Stimulated activated CD4-positive, alpha-beta T cell treated with anti-CD3 and anti-CD28 coated beads, Interleukin-4, amount 100 ng/mL, for 4 hours (primary cell): Measurements from ENCODE around the gene MAP4K3.
"Not testable (repeated sequence)": the region's sequence is repeated elsewhere in the genome, so short reads cannot be mapped to it uniquely, and the experiment has no call there.

Experiments
- DNase-seq, 2 experiments: peaks; one replicate each; pipeline ENCODE4 v3.0.0-alpha.2; 2020

Gene MAP4K3

DNA sequence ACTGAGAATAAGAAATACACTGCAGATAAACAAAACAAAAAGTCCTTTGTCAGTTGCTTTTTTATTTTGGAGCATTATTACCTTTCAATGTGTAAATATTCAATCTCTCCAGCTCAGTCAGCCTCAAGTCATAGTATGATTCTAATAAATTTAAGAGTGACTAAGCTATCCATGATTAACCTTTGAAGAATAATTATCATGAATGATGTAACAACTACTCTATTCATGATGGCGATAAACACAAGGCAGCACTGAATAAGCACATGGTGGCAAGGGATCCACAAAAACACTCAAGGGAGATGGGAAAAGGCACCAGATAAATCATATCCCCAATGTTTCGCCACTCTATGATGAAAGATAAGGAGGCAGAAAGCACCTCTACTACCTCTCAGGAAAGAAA lies 67.0 kb downstream of the MAP4K3 start:
- no peak for DNase-seq

DNA sequence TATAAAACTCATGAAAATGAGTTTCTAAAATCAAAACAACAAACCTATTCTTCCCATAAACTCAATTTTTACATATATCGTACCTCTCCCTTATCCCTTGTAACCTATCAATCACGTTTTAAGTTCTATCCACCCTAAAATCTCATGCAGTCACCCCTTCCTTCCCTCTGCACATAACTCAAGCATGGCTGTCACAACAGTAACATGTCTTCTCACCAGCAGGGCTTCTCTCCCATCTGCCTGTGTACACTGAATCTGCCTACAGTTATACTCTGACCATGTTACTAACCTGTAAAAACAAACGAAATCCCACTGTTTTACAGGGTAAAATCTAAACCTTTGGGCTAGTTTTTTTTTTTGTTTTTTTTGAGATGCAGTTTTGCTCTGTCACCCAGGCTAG lies 68.2 kb downstream of the MAP4K3 start:
- DNase-seq, result no peak

DNA sequence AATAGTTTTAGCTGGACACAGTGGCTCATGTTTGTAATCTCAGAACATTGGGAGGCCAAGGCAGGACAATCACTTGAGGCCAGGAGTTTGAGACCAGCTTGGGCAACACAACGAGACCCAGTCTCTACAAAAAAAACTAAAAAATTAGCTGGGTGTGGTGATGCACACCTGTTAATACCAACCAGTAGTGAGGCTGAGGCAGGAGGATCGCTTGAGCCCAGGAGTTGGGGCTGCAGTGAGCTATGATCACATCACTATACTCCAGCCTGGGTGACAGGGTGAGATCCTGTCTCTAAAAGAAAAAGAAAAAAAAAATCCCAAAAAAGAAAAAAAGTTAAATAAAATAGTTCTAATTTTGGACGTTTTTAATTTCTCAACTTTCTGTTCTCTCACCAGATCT lies 68.7 kb downstream of the MAP4K3 start:
- no peak for DNase-seq

DNA sequence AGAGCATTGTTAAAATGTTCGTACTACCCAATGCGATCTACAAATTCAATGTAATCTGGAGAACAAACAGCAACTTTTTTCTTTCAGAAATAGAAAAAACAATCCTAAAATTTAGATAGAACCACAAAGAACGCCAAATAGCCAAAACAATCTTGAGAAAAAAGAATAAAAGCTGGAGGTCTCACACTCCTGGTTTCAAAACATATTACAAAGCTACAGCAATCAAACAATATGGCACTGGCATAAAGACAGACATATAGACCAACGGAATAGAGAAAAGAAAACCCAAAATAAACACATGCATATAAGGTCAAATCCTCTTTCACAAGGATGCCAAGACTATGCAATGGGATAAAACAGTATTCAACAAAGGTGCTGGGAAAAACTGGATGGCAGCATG lies 74.5 kb downstream of the MAP4K3 start:
- DNase-seq, result no peak

DNA sequence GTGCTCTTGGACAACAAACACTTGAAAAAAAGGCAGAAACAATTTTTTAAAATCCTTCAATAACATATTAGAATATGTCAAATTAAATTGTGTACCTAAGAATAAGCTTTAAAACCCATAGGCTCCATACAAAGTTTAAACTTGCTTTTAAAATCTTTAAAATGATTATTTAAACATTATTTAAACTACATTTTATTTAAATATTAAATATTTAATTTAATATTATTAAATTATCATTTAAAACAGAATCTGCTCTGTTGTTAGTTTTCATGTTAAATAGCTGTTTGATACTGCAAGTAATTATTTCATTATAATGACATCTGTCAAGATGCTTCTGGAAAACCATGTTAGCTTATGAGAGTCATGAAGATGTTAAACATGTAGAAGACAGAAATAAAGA lies 75.6 kb downstream of the MAP4K3 start:
- DNase-seq, result no peak

DNA sequence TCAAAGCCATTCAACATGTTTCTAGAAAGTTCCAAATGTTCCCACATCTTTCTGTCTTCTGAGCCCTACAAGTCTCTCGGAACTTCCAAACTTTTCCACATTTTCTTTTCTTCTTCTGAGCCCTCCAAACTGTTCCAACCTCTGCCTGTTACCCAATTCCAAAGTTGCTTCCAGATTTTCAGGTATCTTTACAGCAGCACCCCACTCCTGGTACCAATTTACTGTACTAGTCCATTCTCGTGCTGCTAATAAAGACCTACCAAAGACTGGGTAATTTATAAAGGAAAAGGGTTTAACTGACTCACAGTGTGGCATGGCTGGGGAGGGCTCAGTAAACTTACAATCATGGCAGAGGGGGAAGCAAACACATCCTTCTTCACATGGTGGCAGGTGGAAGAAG lies 76.7 kb downstream of the MAP4K3 start:
- not testable (repeated sequence) for DNase-seq

DNA sequence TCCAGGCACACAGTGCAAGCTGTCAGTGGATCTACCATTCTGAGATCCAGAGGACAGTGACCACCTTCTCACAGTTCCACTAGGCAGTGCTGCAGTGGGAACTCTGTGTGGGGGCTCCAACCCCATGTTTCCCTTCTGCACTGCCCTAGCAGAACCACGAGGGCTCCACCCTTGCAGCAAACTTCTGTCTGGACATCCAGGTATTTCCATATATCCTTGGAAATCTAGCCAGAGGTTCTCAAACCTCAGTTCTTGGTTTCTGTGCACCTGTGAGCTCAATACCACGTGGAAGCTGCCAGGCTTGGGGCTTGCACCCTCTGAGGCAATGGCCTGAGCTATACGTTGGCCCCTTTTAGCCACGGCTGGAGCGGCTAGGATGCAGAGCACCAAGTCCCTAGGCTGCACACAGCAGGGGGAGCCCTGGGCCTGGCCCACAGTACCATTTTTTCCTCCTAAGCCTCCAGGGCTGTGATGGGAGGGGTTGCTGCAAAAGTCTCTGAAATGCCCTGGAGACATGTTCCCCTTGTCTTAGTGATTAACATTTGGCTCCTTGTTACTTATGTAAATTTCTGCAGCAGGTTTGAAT lies 77.5 kb downstream of the MAP4K3 start:
- DNase-seq, result no peak

DNA sequence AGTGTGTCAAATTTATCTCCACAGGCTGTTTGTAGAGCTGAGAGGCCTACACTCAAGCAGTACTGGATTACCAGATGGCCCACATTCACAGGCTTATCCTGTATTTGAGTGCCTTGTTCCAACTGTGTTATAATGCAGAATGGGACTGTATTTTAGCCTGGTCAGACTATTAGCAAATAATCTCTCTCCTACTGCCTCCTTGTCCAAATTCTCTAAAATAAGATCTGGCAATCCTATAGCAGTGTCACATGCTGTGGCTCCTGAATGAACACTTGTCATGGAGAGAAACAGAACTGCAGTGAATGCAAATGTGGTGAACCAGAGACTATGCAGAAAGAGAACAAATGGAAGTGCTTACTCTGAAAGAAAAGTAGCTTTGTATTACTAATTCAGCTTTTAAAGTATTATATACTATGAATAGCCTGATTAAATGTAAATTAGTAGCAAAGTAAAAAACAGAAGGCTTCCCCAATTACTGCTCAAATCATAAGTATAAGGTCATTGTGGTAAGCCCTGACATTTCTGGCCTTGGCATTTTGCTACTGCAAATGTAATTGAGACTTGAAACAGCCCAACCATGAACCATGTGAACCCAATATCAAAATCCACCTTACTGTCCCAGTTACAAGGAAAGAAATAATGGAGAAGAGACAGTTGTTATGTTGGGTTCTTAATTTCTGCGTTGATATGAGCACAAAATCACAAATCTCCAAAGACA lies 80.0 kb downstream of the MAP4K3 start:
- no peak for DNase-seq

DNA sequence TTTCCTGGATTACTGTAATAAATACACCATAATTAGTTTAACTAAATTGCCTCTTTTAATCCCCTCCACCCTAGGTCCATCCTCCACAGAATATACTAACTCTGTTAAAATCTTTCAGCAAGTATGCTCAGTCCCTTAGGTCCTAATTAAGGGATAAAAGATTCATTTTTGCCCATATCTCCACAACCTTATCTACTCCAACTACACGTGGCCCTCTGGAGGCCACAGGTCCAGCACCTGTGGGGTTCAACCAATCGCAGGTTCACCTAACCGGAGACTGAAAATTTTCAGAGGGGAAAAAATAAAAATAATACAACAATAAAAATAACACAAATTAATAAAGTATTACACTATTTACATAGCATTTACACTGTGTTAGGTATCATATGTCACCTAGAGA lies 86.4 kb downstream of the MAP4K3 start:
- no peak for DNase-seq

DNA sequence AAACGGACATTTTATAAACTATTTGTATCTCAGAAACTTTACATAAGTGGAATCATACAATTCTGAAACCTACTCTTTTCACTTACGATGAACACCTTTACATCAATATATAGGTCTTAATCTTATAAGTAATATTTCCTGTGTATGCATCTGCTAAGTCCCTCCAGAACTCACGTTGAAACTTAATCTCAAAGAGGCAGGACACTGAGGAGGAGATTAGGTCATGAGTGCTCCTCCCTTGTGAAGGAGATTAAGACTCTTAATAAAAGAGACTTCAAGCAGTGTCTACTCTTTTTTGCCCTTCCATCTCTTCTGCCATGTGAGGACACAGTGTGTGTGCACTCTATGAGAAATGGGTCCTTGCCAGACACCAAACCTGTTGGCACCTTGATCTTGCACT lies 98.6 kb downstream of the MAP4K3 start:
- no peak for DNase-seq

DNA sequence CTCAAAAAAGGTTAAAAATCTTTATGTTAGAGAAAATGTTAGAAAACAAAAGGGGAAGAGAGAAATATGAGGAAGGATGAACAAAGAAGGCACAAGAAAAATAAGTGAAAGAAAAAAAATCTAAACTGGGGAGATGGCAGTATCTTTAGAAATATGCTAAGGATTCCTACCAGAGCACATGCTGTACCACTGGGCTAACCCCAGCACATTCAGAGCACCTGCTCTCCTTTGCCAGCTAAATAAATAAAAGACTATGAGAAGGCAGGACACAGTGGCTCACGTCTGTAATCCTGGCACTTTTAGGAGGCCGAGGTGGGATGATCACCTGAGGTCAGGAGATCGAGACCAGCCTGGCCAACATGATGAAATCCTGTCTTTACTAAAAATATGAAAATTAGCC lies 101.2 kb downstream of the MAP4K3 start:
- no peak for DNase-seq

DNA sequence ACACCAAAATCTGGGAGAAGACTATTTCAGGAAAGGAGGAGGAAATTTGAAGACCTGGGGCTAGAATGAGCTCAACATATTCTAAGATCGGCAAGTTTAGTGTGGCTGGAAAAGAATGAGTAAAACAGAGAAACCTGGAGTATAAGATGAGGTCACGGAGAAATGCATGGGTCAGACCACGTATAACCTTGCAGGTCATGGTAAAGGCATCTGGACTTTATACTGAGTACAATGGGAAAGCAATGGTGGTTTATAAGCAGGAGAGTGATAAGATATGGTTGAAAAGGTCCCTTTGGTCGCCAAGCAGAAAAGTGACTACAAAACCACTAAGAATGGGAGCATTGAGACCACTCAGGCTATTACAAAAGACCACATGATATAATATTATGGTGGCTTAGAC lies 102.1 kb downstream of the MAP4K3 start:
- DNase-seq, result no peak

DNA sequence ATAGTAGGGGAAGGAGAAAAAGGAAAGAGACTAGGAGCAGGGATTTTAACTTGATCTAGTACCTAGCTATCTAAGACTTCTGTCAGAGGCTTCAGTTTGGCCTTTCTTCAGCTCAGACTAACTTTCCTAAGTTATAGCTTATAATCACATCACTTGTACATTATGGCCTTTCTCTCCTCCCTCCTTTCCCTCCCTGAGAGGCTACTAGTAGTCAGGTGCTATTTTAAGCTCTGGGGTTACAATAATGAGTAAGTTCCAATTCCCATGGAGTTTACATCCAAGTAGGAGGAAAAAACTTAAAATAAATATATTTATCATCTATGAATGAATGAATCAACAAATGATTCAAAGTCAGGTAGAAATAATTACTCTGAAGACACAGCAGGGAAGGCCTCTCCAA lies 102.6 kb downstream of the MAP4K3 start:
- no peak for DNase-seq

DNA sequence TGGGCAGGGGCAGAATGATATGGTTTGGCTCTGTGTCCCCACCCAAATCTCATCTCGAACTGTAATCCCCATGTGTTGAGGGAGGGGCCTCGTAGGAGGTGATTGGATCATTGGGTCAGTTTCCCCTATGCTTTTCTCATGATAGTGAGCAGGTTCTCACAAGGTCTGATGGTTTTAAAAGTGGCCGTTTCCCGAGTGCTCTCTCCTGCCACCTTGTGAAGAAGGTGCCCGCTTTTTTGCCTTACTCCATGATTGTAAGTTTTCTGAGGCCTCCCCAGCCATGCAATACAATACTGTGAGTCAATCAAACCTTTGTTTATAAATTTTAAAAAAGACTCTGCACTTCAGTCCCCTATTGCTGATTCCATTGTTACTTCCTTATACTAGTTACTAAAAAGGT lies 110.4 kb downstream of the MAP4K3 start:
- DNase-seq, result no peak

DNA sequence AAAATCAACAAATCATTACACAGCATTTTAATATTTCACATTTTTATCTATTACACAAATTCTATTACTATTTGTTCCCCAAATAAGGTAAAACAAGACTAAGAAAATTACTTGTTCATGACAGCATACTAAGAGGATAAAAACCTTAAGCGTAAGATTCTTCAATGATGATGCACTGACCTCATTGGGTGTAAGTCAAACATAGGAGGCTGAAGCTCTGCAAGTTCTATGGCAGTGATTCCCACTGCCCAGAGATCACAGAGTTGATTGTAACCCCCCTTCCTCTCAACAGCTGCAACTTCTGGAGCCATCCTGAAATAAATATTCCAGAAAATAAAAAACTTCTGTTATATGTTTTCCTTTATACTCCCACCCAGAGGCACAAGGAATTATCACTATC lies 111.1 kb downstream of the MAP4K3 start:
- no peak for DNase-seq

DNA sequence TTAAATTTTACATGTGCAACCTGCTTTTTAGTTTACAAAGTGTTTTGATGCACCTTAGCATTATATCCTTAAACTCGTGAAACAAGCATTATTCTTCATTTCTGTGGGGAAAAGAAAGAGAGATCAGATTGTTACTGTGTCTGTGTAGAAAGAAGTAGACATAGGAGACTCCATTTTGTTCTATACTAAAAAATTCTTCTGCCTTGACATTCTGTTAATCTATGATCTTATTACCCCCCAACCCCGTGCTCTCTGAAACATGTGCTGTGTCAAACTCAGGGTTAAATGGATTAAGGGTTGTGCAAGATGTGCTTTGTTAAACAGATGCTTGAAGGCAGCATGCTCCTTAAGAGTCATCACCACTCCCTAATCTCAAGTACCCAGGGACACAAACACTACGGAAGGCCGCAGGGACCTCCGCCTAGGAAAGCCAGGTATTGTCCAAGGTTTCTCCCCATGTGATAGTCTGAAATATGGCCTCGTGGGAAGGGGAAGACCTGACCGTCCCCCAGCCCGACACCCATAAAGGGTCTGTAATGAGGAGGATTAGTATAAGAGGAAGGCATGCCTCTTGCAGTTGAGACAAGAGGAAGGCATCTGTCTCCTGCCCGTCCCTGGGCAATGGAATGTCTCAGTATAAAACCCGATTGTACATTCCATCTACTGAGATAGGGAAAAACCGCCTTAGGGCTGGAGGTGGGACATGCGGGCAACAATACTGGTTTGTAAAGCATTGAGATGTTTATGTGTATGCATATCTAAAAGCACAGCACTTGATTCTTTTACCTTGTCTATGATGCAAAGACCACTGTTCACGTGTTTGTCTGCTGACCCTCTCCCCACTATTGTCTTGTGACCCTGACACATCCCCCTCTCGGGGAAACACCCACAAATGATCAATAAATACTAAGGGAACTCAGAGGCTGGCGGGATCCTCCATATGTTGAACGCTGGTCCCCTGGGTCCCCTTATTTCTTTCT lies 115.7 kb downstream of the MAP4K3 start:
- DNase-seq, result not testable (repeated sequence)

DNA sequence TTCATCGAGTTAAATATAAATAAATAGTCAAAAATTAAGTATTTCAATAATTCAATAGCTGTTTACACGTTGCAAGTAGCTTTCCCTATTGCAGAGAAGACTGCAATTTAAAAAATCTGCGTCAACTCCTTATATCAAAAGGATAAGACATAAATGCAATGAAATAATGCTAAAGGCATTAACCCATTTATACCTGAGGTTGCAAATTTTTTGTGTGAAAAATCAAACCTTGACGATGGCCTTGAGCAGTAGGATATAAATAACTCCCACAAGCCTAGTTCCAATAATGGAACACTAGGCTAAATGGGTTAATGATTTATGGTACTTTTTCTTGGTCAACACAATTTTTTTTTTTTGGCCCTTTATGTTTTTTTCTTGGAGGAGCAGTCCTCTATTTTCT lies 116.9 kb downstream of the MAP4K3 start:
- DNase-seq, result no peak

DNA sequence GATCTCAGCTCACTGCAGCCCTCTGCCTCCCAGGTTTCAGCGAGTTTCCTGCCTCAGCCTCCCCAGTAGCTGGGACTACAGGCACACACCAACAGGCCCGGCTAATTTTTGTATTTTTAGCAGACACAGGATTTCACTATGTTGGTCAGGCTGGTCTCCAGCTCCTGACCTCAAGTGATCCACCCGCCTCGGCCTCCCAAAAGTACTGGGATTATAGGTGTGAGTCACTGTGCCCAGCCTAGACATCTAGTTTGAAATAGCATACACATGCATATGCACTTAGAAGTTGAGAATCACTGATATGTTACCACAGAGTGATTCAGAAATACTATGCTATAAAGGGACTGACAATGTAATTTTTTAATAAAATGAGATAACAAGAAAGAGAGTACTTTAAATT lies 123.5 kb downstream of the MAP4K3 start:
- DNase-seq, result no peak

DNA sequence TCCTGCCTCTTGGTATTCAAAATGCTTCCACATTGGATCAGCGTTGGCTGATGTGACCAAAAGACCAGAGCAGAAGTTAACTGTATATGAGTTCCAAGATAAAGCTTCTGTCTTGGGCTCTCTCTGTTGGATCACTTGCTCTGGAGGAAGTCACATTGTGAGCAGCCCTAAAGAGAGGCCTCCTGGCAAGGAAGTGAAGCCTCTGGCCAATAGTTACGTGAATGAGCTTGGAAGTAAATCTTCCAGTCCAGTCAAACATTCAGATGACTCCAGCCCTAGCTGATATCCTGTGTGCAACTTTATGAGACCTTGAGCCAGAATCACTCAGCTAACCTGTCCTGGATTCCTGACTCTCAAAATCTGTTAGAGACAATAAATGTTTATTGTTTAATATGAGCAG lies 125.6 kb downstream of the MAP4K3 start:
- DNase-seq, result no peak

DNA sequence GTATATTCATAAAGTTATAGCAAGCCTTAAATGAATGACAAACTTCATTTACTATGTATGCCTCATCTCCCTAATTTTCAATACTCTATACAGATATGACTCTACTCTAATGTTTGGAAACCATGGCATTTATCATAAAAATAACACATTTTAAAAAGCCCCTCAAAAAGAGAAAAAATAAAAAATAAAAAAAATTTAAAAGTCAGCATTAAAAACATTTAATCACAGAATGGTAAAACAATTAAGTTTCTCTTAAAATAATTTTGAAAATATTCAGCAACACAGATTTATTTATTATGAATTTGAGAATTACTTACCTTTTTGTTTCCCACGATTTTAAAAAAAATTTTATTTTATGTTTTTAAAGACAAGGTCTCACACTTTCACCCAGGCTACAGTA lies 128.3 kb downstream of the MAP4K3 start:
- DNase-seq, result no peak

DNA sequence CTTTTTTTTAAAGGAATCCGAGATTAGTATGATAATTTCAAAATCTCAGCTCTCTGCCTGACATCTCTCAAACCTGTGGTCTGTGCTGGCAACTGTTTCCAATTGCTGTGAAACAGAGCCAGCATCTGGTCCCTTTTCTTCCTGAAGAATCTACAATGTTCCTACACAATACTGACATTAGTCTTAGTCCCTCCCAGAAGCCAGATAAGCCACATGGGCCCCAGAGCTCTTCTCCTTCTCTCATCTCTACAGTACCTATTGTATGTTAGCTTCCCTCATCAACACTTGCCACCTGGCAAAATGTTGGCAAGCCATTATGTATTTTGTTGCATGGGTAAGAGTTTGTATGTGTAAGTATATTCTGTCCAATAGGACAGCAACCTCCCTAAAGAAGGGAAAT lies 130.5 kb downstream of the MAP4K3 start:
- DNase-seq, result no peak

DNA sequence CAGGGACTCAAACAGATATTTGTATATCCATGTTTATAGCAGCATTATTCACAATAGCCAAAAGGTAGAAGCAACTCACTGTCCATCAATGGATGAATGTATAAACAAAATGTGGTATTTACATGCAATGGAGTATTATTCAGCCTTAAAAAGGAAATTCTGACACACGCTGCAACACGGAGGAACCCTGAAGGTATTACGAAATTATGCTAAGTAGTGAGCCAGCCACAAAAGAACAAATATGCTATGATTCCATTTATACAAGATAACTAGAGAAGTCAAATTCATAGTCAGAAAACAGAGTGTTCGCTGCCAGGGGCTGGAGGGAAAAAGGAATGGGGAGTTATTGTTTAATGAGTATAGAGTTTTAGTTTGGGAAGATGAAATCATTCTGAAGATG lies 132.4 kb downstream of the MAP4K3 start:
- DNase-seq, result no peak

DNA sequence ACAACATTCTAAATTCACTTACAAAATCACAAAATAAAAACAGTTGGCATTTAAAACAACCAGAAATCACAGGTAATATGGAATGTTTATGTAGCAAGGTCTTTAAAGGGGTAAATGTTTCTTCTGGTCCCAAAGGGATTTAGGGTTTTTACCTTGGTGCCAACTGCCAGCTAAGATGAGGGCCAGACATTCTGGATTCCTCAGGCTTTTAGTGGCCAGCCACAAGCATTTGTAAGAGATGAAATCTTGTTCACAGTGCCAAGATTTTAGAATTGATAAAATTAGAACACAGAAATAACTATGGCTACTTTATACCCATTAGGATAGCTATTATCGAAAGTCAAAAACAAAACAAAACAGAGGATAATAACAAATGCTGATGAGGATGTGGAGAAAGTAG lies 132.9 kb downstream of the MAP4K3 start:
- DNase-seq, result no peak

DNA sequence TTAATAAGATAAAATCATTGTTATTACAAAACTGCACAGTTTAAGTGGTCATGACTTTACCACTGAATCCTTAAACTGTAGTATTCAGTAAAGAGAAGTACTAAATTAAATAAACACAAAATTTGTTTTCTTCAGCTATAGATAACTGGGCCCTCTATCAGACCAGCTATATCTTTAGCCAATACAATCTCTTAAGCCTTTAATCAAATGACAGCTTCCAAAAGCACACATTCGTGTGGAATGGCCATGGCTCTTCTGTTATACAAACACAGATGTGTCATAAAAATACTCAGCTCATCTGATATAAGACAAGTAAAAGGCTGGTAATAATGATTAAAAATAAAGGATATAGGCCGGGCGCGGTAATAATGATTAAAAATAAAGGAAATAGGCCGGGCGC lies 135.7 kb downstream of the MAP4K3 start:
- DNase-seq, result no peak
